Peyer's patch (tissue), 4 donors: Measurements from ENCODE around the gene SS18L1. TPM values are rescaled to one million over a fixed set of nuclear protein-coding genes. Genes with fewer than 3 reads are reported as not detected.

Experiments
- DNase-seq, 3 donors: peaks; one replicate each; pipeline ENCODE4 v3.0.0-alpha.2; 2017 to 2019
- H3K27ac ChIP-seq, 4 donors: fragments of 200-600 bp; sonication (generic); one replicate each; pipeline ENCODE4 v1.5.1; 2016 to 2019
- H3K27me3 ChIP-seq, 2 donors: fragments of 200-600 bp; sonication (generic); one replicate each; pipeline ENCODE4 v1.5.1; 2019
- H3K36me3 ChIP-seq, 3 donors: fragments of 200-600 bp; sonication (generic); one replicate each; pipeline ENCODE4 v1.5.1; 2016 to 2019
- H3K4me1 ChIP-seq, 4 donors: fragments of 200-600 bp; sonication (generic); one replicate each; pipeline ENCODE4 v1.5.1; 2016 to 2019
- H3K4me3 ChIP-seq, 4 donors: fragments of 200-600 bp; sonication (generic); 1 replicate in 3 of 4; 2 replicates in 1 of 4; pipeline ENCODE4 v1.5.1; 2016 to 2019; ENCODE audit warnings: mild to moderate bottlenecking in 1 of 4
- H3K9me3 ChIP-seq, 4 donors: fragments of 200-600 bp; sonication (generic); one replicate each; pipeline ENCODE4 v1.5.1; 2016 to 2019; ENCODE audit warnings: mild to moderate bottlenecking in 1 of 4
- POLR2A ChIP-seq, 2 donors: fragments of 450-650 bp; IDR thresholded peaks; one replicate each; pipeline ENCODE4 v1.5.1; 2017; ENCODE audit warnings: antibody characterized with exemption in 2 of 2, mild to moderate bottlenecking in 2 of 2, moderate library complexity in 2 of 2
- total RNA-seq, 4 donors: library from RNA; depleted of rRNA; stranded (reverse); fragments of >200 nt; gene quantifications; one replicate each; pipeline ENCODE4 v1.1.0, GENCODE V29; 2016
- TF ChIP-seq, protein P1 (sequence below), 6 experiments: fragments of 450-650 bp in 4 of 6; fragments of 200-600 bp in 2 of 6; sonication (generic) in 1 of 6; IDR thresholded peaks; one replicate each; pipeline ENCODE4 v1.5.1; 2017 to 2019; ENCODE audit warnings: antibody characterized with exemption in 6 of 6, mild to moderate bottlenecking in 3 of 6, moderate library complexity in 1 of 6

The SS18L1 gene
- total RNA-seq, 4 donors from 2014 or later = 14.9 to 27.2 (median 24.5) TPM

DNA sequence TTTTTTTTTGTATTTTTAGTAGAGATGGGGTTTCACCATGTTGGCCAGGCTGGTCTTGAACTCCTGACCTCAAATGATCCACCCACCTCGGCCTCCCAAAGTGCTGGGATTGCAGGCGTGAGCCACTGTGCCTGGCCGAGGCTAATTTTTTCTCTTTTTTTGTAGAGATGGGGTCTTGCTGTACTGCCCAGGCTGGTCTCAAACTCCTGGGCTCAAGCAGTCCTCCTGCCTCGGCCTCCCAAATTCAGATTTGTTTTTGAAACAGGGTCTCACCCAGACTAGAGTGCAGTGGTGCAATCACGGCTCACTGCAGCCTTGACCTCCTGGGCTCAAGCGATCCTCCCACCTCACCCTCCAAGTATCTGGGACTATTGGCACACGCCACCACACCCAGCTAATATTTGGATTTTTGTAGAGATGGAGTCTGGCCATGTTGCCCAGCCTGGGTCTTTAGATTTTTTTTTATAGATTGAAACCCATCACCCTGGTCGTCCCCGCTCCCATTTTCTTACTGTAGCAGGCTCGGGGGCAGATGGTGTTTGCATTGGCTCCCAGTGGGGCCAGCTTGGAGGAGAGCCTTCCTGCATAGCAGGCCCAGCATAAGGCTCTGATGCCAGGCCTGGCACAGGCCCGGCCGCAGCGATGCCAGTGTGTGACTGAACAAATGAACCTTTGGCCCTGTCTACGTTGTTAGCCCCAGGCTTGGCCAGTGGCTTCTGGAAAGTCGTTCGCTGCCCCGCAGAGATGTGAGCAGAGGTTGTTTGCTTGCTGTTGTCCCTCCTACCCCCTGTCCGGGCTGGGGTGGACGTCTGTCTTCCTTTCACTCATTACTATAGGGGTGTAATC, 35.0 kb downstream of the SS18L1 start:
- peaks cover 0 to 27% (median 0%) of the 10 kb centered on the region in 3 donors for H3K36me3 ChIP-seq

DNA sequence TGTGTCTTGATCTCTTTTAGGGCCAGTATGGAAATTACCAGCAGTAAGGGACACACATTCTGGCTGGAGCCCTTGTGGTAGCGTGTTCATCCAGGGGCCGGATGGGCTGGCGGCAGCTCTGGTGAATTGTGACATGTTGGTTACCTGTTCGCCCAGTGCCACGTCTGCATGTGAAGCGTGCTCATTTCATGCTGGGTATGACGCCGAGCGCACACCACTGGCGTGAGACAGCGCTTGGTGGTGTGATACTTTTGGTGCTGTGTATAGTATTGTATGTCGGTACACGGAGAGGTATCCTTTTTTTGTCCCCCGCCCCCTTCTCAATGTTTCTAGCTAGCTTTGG, 35.6 kb downstream of the SS18L1 start:
- peak in 1 of 3 donors; percentile 40 for DNase-seq
- Histone ChIP-seq H3K4me1 (peaks cover 0 to 14% (median 4%) of the 10 kb centered on the region in 4 donors), H3K4me3 (no peak overlapping the region), H3K27me3 (no peaks in the 10 kb centered on the region), H3K27ac (no peak overlapping the region), H3K9me3 (no peaks in the 10 kb centered on the region), H3K36me3 (peaks cover 0 to 27% (median 0%) of the 10 kb centered on the region in 3 donors)
- no peak for TF ChIP-seq POLR2A (IDR thresholded peaks at IDR 0.05)
- TF ChIP-seq, protein P1, sequence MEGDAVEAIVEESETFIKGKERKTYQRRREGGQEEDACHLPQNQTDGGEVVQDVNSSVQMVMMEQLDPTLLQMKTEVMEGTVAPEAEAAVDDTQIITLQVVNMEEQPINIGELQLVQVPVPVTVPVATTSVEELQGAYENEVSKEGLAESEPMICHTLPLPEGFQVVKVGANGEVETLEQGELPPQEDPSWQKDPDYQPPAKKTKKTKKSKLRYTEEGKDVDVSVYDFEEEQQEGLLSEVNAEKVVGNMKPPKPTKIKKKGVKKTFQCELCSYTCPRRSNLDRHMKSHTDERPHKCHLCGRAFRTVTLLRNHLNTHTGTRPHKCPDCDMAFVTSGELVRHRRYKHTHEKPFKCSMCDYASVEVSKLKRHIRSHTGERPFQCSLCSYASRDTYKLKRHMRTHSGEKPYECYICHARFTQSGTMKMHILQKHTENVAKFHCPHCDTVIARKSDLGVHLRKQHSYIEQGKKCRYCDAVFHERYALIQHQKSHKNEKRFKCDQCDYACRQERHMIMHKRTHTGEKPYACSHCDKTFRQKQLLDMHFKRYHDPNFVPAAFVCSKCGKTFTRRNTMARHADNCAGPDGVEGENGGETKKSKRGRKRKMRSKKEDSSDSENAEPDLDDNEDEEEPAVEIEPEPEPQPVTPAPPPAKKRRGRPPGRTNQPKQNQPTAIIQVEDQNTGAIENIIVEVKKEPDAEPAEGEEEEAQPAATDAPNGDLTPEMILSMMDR (IDR thresholded peaks at IDR 0.05) = no peak

More for the DNA sequence above, 35.0 kb downstream of the SS18L1 start:
- no peaks in the 10 kb centered on the region for H3K9me3 ChIP-seq
- peak in 1 of 3 donors; percentile 40 for DNase-seq
- H3K4me1 ChIP-seq = peaks cover 0 to 8% (median 3%) of the 10 kb centered on the region in 4 donors
- no peak overlapping the region for H3K4me3 ChIP-seq
- no peaks in the 10 kb centered on the region for H3K27me3 ChIP-seq
- H3K27ac ChIP-seq = no peak overlapping the region
- no peak for TF ChIP-seq POLR2A (IDR thresholded peaks at IDR 0.05)
- TF ChIP-seq, protein P1 (IDR thresholded peaks at IDR 0.05) = no peak

DNA sequence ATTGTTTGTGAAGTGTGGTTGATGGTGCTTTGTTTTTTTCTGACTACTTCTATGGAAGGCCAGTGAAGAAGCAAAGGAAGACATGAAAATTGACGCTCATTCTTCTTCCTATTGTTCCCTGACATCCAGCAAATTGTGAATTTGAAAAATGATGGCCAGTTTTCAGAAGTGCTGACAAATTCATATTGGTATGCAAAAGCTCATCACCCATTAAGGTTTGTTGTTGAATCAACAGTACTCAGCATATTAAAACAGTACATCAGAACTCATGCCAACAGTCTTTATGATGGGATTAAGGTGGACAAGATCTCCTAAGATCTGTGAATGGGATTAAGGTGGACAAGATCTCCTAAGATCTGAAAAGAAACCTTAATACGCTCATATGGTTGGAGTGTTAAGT, 38.2 kb downstream of the SS18L1 start:
- Histone ChIP-seq H3K27me3 (no peaks in the 10 kb centered on the region), H3K27ac (peak overlapping the region in 1 of 4 donors; percentile 96), H3K4me3 (peak overlapping the region in 1 of 4 donors; percentile 87), H3K9me3 (no peaks in the 10 kb centered on the region), H3K36me3 (peaks cover 0 to 11% (median 0%) of the 10 kb centered on the region in 3 donors), H3K4me1 (peaks cover 0 to 19% (median 4%) of the 10 kb centered on the region in 4 donors)
- TF ChIP-seq, protein P1 (IDR thresholded peaks at IDR 0.05) = no peak
- TF ChIP-seq POLR2A (IDR thresholded peaks at IDR 0.05) = no peak
- DNase-seq = no peak

DNA sequence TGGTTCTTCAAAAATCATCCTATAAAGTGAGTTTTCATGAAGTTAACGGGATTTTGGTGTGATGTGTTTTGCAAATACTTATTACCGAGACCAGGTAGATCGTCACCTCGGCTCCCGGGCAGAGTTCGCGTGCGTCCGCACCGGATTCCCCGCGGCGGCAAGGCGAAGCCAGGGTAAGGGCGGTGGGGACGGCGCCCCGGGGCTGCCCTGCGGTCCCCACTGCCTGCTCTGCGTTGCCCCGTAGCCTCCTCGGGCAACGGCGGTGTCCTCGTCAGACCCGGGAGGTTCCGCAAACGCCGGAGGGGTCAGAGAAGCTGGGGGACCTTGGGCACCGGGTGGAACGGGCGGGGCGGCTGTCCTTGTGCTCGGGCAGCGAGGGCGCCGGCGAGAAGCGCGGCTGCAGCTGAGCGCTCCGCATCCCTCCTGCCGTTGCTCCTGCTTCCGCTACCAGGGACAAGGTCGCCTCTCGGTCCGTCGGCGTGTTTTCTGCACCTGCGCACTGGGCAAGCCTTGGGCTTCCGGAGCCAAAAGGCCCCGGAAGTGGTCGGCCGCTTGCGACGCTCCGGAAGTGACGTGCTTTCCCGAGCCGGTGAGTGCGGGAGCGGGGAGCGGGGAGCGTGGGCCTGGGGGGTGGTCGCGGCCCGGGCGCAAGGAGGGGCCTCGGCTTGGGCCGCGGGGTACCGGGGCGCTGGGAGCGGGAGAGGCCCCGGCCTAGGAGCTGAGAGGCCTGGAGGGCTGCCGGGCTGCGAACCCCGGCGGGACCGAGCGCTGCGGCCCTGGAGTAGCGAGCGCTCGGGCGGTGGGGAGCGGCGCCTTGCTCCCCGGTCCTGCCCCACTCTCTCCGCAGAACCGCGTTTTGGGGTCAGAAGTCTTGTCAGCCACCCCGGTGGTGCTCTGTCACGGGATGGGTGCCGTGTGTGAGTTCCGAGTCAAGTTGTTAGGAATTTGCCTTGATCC, 39.2 kb downstream of the SS18L1 start, which contains the start of gene MTG2:
Gene MTG2, plus strand, starts transcription at position 560 of the 957 bp plus-strand sequence. CDS start 10,393 bp downstream, outside the sequence.
- H3K27ac ChIP-seq = peak within 1 kb of the TSS; percentile 91 to 96 (median 94)
- peaks cover 0 to 19% (median 4%) of the 10 kb centered on the region in 4 donors for H3K4me1 ChIP-seq
- TF ChIP-seq POLR2A (IDR thresholded peaks at IDR 0.05) = peak; percentile 88 to 92
- TF ChIP-seq, protein P1 (IDR thresholded peaks at IDR 0.05) = peak in 3 of 6 experiments; percentile 1 to 30 (median 12)
- H3K27me3 ChIP-seq = no peaks in the 10 kb centered on the region
- H3K36me3 ChIP-seq = peaks cover 0 to 11% (median 0%) of the 10 kb centered on the region in 3 donors
- peak; percentile 93 to 98 (median 95) for DNase-seq
- H3K9me3 ChIP-seq = no peaks in the 10 kb centered on the region
- peak within 1 kb of the TSS; percentile 74 to 94 (median 89) for H3K4me3 ChIP-seq
